HG03039 (cell line): ENCODE data around the gene CCNQ.

Experiments
- ATAC-seq: cut with Tn5 transposase; IDR thresholded peaks from one replicate; pipeline ENCODE4 v1.9.1; 2021; ENCODE audit warnings: mild to moderate bottlenecking, moderate library complexity; ENCODE audit not compliant: unreplicated experiment

CCNQ gene

DNA sequence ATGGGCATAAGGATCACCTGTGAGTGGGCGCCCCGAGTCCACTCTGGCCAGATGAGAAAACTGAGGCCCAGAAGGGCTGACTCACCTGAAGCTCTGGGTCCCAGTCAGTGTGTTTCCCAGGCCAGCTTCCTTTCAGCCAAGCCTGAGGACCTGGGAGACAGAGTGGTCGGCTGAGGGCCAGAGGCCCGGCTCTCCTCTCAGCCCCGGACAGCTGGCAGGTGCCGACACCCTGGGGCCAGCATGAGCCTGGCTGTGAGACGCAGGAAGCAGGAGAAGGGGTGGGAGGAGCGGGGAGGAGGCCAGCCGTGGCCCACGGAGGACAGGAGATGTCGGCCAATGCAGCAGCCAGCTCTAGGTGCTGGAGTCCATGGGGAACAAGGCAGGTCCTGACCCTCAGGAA is 52.6 kb downstream of the CCNQ start:
- ATAC-seq = no peak

DNA sequence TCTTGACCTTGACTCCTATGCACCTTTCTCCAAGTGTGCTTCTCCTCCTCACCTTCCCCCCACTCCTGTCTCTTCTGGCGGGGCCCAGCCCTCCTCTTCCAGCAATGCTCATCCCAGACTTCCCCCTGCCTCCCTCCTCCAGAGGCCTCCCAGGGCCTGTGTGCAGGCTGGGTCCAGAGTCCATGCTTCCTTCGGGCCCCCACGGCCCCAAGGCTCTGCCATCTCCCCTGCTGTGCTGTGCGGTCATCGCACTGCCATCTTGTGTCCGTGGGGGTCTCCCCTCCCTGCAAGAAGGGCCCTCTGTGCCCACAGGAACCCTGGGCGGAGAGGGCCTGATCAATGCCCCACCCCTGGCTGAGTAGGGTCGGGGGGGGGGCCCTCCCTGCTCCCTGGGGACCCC is 54.2 kb downstream of the CCNQ start:
- ATAC-seq = no peak

DNA sequence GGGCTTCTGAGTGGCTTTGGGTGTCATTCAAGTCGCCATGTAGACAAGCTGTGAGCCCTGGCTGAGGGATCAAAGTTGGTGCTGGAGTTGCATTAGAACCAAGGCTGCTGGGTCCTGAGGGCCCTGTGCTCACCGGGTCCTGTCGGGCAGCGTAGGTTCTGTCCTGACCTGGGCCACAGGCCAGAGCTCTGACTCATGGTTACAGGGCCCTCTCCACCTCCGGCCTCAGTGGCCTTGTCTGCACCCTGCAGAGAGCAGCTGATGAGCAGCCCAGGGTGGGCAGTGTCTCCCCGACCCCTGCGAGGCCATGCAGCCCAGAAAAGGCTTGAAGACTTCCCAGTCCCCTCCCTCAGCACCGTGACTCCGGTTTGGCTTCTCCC is 59.0 kb downstream of the CCNQ start:
- ATAC-seq = no peak

DNA sequence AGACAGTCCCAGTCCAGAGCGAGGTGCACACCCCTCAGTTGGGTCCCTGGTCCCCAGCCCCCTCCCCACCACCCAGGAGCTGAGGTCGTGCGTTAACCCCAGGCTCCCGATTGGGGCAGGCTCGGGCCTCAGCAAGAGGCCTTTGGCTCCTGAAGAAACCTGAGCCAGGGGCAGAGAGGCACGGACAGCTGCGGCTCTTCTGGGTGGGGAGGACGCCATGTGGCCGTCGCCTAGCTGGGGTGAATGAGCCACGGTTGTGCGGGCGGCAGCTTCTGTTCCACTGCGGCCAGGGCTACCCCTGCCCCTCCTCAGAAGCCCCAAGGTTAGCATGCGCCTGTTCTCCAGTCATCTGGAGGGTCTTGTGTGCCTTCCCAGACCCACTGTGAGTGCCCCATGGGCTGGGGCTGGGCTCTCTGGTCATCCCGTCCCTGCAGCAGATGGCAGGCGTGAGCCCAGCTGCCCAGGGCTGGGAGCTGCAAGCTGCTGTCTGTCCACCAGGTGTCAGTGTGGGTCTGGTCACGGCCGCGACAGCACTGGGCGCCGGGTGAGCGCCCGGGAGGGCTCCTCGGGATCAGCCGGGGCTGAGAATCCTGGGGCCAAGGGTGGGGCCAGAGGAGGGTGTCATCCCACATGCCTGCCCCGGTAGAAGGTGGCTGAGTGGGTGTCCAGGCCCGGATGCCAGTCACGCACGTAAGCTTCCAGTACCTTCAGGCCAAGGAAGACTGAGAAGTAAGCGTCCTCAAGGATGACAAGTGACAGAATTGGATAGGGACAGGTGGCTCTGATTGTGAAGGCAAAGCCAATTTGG is 59.6 kb downstream of the CCNQ start:
- ATAC-seq = no peak

DNA sequence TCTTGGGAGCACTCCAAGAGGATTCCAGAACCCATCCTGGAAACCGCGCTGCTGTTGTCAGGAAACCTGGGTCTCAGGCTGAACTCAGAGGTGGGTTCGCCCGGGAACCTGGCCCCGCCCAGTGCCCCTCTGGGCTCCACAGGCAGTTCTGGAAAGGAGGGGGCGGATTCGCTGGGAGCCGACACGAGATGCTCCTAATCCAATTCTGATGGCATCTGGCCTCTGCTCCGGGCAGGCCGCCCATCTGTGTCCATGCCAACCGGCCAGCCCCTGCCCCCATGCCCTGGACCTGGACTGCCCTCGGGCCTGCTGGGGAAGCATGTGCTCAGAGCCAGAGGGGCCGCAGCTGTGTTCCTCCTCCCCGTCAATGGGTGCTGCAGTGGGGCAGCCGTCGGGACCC is 60.5 kb downstream of the CCNQ start:
- ATAC-seq = no peak
